ENCODE results near the gene CHCHD10. TPM values are rescaled to one million over a fixed set of nuclear protein-coding genes. Genes with fewer than 3 reads are reported as not detected.

Gene CHCHD10
- total and polyA plus RNA-seq, 11 donors = 374 to 2,069 (median 944) TPM

DNA sequence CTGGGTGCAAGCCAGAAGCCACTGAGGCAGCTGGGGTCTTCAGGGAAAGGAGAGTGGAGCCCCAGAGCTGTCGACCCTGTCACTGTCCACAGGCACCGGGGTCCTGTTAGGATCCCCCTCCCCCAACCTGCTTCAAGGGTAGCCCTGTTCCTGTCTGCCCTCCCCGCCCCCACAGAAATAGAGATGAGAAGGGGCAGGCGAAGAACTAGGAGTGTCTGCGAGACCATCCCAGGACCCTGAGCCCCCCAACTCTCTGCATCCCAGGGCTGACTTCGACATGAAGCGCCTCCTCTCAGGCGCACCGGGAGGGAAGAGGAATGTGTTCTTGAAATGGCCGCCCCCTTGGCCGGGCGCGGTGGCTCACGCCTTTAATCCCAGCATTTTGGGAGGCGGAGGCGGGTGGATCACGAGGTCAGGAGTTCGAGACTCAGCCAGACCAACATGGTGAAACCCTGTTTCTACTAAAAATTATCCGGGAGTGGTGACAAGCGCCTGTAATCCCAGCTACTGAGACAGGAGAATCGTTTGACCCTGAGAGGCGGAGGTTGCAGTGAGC lies 16.3 kb downstream of the CHCHD10 start:
- H3K27me3 ChIP-seq = no peaks in the 10 kb centered on the region
- WGBS, 4 donors = 19 to 41% (median 36%) methylated on average over 16 to 22 of the region's 22 CpGs
- intact Hi-C loops (cut with DNase I) = loop anchor here in 1 of 10 donors (5.0 kb wide), 1 partner anchor 34 kb away; no protein-coding TSS in a partner anchor
- peak overlapping the region; percentile 63 to 92 (median 86) for H3K27ac ChIP-seq
- peak overlapping the region; percentile 46 to 81 (median 71) for H3K4me3 ChIP-seq
- H3K9me3 ChIP-seq = no peaks in the 10 kb centered on the region
- no peaks in the 10 kb centered on the region for H3K36me3 ChIP-seq
- TF ChIP-seq CTCF (IDR thresholded peaks at IDR 0.05) (no peak), POLR2A (IDR thresholded peaks at IDR 0.05) (no peak)
- peaks cover 0 to 22% (median 8%) of the 10 kb centered on the region in 12 donors for H3K4me1 ChIP-seq
- peak; percentile 8 to 50 (median 44) for ATAC-seq
- DNase-seq = peak in 1 of 5 donors; percentile 44

GRCh38 chr22:23750714-23751440 lies 16.9 kb downstream of the CHCHD10 start, which contains the start of gene ZNF70:
Gene ZNF70 (minus strand): TSS chr22:23751112. CDS start chr22:23745140, 5,972 bp downstream.
- H3K27me3 ChIP-seq = no peaks in the 10 kb centered on the region
- peaks cover 0 to 22% (median 8%) of the 10 kb centered on the region in 12 donors for H3K4me1 ChIP-seq
- DNase-seq = peak; percentile 86 to 93 (median 87)
- H3K36me3 ChIP-seq = no peaks in the 10 kb centered on the region
- H3K9me3 ChIP-seq = no peaks in the 10 kb centered on the region
- intact Hi-C loops (cut with DNase I) = loop anchor here in 1 of 10 donors (5.0 kb wide), 1 partner anchor 34 kb away; no protein-coding TSS in a partner anchor
- peak within 1 kb of the TSS; percentile 63 to 92 (median 86) for H3K27ac ChIP-seq
- H3K4me3 ChIP-seq = peak within 1 kb of the TSS; percentile 46 to 81 (median 71)
- TF ChIP-seq POLR2A (IDR thresholded peaks at IDR 0.05) (peak in 1 of 2 donors; percentile 55), CTCF (IDR thresholded peaks at IDR 0.05) (peak in 4 of 12 donors; percentile 5 to 37 (median 32))
- WGBS, 4 donors = 0 to 1% (median 1%) methylated on average over 15 to 78 of the region's 78 CpGs
- ATAC-seq = peak; percentile 78 to 96 (median 91)

- intact Hi-C loops (cut with DNase I) = loop anchor here in 1 of 10 donors (5.0 kb wide), 1 partner anchor 33 kb away; no protein-coding TSS in a partner anchor
- Histone ChIP-seq H3K27ac (peak overlapping the region in 11 of 12 donors; percentile 63 to 92 (median 87)), H3K27me3 (no peaks in the 10 kb centered on the region), H3K4me3 (peak overlapping the region; percentile 46 to 81 (median 71)), H3K9me3 (no peaks in the 10 kb centered on the region), H3K36me3 (peaks cover 0 to 2% (median 0%) of the 10 kb centered on the region in 9 donors), H3K4me1 (peaks cover 0 to 22% (median 8%) of the 10 kb centered on the region in 12 donors)
- WGBS, 4 donors = 31 to 38% (median 34%) methylated on average over 5 of the region's 5 CpGs
- TF ChIP-seq POLR2A (IDR thresholded peaks at IDR 0.05) = no peak
- no peak for TF ChIP-seq CTCF (IDR thresholded peaks at IDR 0.05)
- ATAC-seq (no peak), DNase-seq (no peak)
These were observed 17.4 kb downstream of the CHCHD10 start for GRCh38 chr22:23750367-23750713.

GRCh38 chr22:23749841-23750301 lies 17.9 kb downstream of the CHCHD10 start:
- Histone ChIP-seq H3K4me3 (peak overlapping the region in 8 of 12 donors; percentile 62 to 81 (median 71)), H3K27me3 (no peaks in the 10 kb centered on the region), H3K9me3 (no peaks in the 10 kb centered on the region), H3K27ac (peak overlapping the region in 3 of 12 donors; percentile 81 to 87 (median 81)), H3K4me1 (peaks cover 0 to 20% (median 8%) of the 10 kb centered on the region in 12 donors), H3K36me3 (peaks cover 0 to 6% (median 4%) of the 10 kb centered on the region in 9 donors)
- intact Hi-C loops (cut with DNase I) = loop anchor here in 2 of 10 donors (2.0 to 5.0 kb wide), 2 partner anchors 19 to 33 kb away; no protein-coding TSS in a partner anchor
- WGBS, 4 donors = 48 to 67% (median 58%) methylated on average over 12 of the region's 12 CpGs
- DNase-seq = peak in 1 of 5 donors; percentile 10
- TF ChIP-seq CTCF (IDR thresholded peaks at IDR 0.05) = no peak
- no peak for TF ChIP-seq POLR2A (IDR thresholded peaks at IDR 0.05)
- ATAC-seq = no peak

Data from heart left ventricle (tissue), 16 donors.